Activated CD8-positive, alpha-beta T cell treated with anti-CD3 and anti-CD28 coated beads for 36 hours (primary cell): Measurements from ENCODE around the gene FAM228B. TPM values are rescaled to one million over a fixed set of nuclear protein-coding genes. Genes with fewer than 3 reads are reported as not detected.
A peak's percentile ranks its signal among the peaks of the same experiment; 100 is the strongest.
"Not testable (repeated sequence)": the region's sequence is repeated elsewhere in the genome, so short reads cannot be mapped to it uniquely, and the experiment has no call there.

ENCODE experiments used
- ATAC-seq: fragments of 200-7000 bp; cut with Tn5 transposase; one replicate; pipeline ENCODE4 v1.10.0; 2021; ENCODE audit warnings: mild to moderate bottlenecking, moderate library complexity
- CTCF ChIA-PET: fragments of 350-600 bp; sonication (Branson Sonifier 250); formaldehyde crosslinking; loops from one replicate; lab custom pipeline; 2021; ENCODE audit warnings: antibody characterized with exemption; lab: Charles Lee
- POLR2A ChIA-PET: fragments of 350-600 bp; sonication (Branson Sonifier 250); formaldehyde crosslinking; loops from one replicate; lab custom pipeline; 2021; ENCODE audit warnings: antibody characterized with exemption; lab: Charles Lee
- DNase-seq: peaks from one replicate; pipeline ENCODE4 v3.0.0-alpha.2; 2020
- H3K27ac Mint-ChIP-seq: one replicate; pipeline ENCODE4 v1.8.0; 2021; ENCODE audit warnings: mild to moderate bottlenecking, mixed read lengths
- H3K27me3 Mint-ChIP-seq: one replicate; pipeline ENCODE4 v1.8.0; 2021; ENCODE audit warnings: mixed read lengths
- H3K36me3 Mint-ChIP-seq: one replicate; pipeline ENCODE4 v1.8.0; 2021; ENCODE audit warnings: low read depth, mixed read lengths
- H3K4me1 Mint-ChIP-seq: one replicate; pipeline ENCODE4 v1.8.0; 2021; ENCODE audit warnings: low read depth, mixed read lengths
- H3K4me3 Mint-ChIP-seq: one replicate; pipeline ENCODE4 v1.8.0; 2021; ENCODE audit warnings: mild to moderate bottlenecking, moderate library complexity, mixed read lengths
- H3K9me3 Mint-ChIP-seq: one replicate; pipeline ENCODE4 v1.8.0; 2021; ENCODE audit warnings: mixed read lengths
- CTCF ChIP-seq: fragments of 200-600 bp; IDR thresholded peaks from one replicate; pipeline ENCODE4 v1.8.0; 2022; ENCODE audit warnings: antibody characterized with exemption, mild to moderate bottlenecking
- intact Hi-C: fragments of 100-400 bp; cut with micrococcal nuclease; formaldehyde crosslinking; loops from one replicate; pipeline ENCODE4 v1.10.0; 2022
- total RNA-seq, 2 experiments: library from RNA; stranded (reverse); gene quantifications; one replicate each; pipeline ENCODE4 v1.2.3, GENCODE V29; 2021

The FAM228B gene
- total RNA-seq, 2 experiments from 2014 or later, result 4.5 to 5.7 TPM

- Mint-ChIP-seq H3K27ac (peak overlapping the region; percentile 70), H3K4me1 (peaks cover 17% of the 10 kb centered on the region), H3K9me3 (no peaks in the 10 kb centered on the region), H3K4me3 (peak overlapping the region; percentile 78), H3K36me3 (no peaks in the 10 kb centered on the region), H3K27me3 (no peaks in the 10 kb centered on the region)
- ChIA-PET CTCF (interaction anchor here (1.3 to 2.7 kb wide), 2 partner anchors 40 to 197 kb away, joined by 4 to 18 read pairs; partner anchors contain the start of genes ATAD2B and TP53I3), POLR2A (interaction anchor here (0.7 to 1.6 kb wide), 2 partner anchors 22 to 197 kb away, joined by 3 to 7 read pairs; partner anchors contain the start of gene ATAD2B)
- ATAC-seq, result no peak
- no peak for DNase-seq
- intact Hi-C loops, result no loop called here
- no peak for TF ChIP-seq CTCF
Observed at GRCh38 chr2:24123922-24124580, 782 bp downstream of the FAM228B start.

DNA sequence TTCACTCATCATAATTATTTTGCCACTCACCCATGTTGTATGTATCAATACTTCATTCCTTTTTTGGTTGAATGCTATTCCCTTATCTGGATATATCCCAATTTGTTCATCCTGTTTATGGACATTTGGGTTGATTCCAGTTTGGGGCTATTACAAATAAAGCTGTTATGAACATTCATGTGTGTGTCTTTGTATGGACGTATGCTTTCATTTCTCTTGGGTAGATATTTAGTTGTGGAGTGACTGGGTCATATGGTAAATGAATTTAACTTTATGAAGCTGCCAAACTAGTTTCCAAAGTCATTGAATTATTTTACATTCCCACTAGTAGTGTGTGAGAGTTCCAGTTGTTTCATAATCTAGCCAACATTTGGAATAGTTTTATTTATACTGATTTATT, 2.7 kb downstream of the FAM228B start:
- ATAC-seq (no peak), DNase-seq (no peak)
- intact Hi-C loops, result no loop called here
- Mint-ChIP-seq H3K9me3 (no peaks in the 10 kb centered on the region), H3K4me3 (no peak overlapping the region), H3K36me3 (no peaks in the 10 kb centered on the region), H3K27me3 (no peaks in the 10 kb centered on the region), H3K27ac (no peak overlapping the region), H3K4me1 (peaks cover 17% of the 10 kb centered on the region)
- POLR2A ChIA-PET, result no interaction called here
- no peak for TF ChIP-seq CTCF
- CTCF ChIA-PET, result interaction anchor here (2.7 kb wide), 1 partner anchor 42 kb away, joined by 18 read pairs; the partner anchor contains the start of gene TP53I3

DNA sequence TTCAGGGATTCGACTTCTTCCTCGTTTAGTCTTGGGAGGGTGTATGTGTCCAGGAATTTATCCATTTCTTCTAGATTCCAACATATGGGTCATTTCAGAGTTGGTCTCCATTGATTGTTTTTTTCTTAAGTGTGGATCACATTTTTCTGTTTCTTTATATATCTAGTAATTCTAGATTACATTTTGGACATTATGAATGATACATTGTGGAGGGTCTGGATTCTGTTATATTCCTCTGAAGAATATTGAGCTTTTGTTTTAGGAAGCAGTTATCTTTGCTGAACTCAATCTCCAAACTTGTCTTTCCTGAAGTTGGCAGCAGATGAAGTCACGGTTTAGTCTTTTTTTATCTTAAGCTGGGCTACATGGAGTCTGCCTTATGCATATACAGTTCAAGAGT, 9.3 kb downstream of the FAM228B start:
- CTCF ChIA-PET, result no interaction called here

DNA sequence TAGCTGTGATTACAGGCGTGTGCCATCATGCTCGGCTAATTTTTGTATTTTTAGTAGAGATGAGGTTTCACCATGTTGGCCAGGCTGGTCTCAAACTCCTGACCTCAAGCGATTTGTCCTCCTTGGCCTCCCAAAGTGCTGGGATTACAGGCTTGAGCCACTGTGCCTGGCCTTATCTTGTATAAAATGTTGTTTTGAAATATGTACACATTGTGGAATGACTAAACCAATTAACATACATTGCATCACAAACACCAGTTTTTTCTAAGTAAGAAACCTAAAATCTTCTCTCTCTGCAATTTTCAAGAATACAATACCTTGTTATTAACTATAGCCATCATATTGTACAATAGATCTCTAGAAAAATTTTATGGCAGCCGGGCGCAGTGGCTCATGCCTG, 17.0 kb downstream of the FAM228B start:
- H3K9me3 Mint-ChIP-seq, DNase-seq, H3K27me3 Mint-ChIP-seq, ATAC-seq, H3K4me1 Mint-ChIP-seq, intact Hi-C loops, CTCF ChIA-PET, H3K27ac Mint-ChIP-seq, H3K36me3 Mint-ChIP-seq, POLR2A ChIA-PET, H3K4me3 Mint-ChIP-seq: not testable (repeated sequence)

More for the DNA sequence above, 9.3 kb downstream of the FAM228B start:
- TF ChIP-seq CTCF, result no peak
- POLR2A ChIA-PET, result no interaction called here
- Mint-ChIP-seq H3K27ac (no peak overlapping the region), H3K27me3 (no peaks in the 10 kb centered on the region), H3K4me3 (no peak overlapping the region), H3K4me1 (no peaks in the 10 kb centered on the region), H3K36me3 (peaks cover 3% of the 10 kb centered on the region), H3K9me3 (peaks cover 5% of the 10 kb centered on the region)
- DNase-seq (no peak), ATAC-seq (no peak)
- intact Hi-C loops, result no loop called here

GRCh38 chr2:24147364-24147763, 24.1 kb downstream of the FAM228B start:
- ATAC-seq, result no peak
- H3K27ac Mint-ChIP-seq, result no peak overlapping the region
- H3K4me3 Mint-ChIP-seq, result no peak overlapping the region
- no peak for TF ChIP-seq CTCF
- ChIA-PET CTCF (interaction anchor here (0.6 kb wide), 1 partner anchor 17 kb away, joined by 3 read pairs; no protein-coding TSS in a partner anchor), POLR2A (no interaction called here)
- no peaks in the 10 kb centered on the region for H3K4me1 Mint-ChIP-seq
- peaks cover 19% of the 10 kb centered on the region for H3K9me3 Mint-ChIP-seq
- peaks cover 11% of the 10 kb centered on the region for H3K36me3 Mint-ChIP-seq
- no peaks in the 10 kb centered on the region for H3K27me3 Mint-ChIP-seq
- intact Hi-C loops, result no loop called here
- no peak for DNase-seq
